ENCODE measurements around the gene PLCL1.
A peak's percentile ranks its signal among the peaks of the same experiment; 100 is the strongest.

The PLCL1 gene

GRCh38 chr2:197950724-197951123 lies 146.3 kb downstream of the PLCL1 start:
- H3K9me3 Mint-ChIP-seq, result no peaks in the 10 kb centered on the region
- ATAC-seq (replicated peaks) (no peak), DNase-seq (no peak)
- H3K4me3 Mint-ChIP-seq, result no peak overlapping the region
- H3K27me3 Mint-ChIP-seq, result no peaks in the 10 kb centered on the region
- no peaks in the 10 kb centered on the region for H3K4me1 Mint-ChIP-seq (ENCODE audit: low read depth in 2 of 2)
- H3K27ac Mint-ChIP-seq, result no peak overlapping the region
- no peaks in the 10 kb centered on the region for H3K36me3 Mint-ChIP-seq (ENCODE audit: insufficient read depth)

DNA sequence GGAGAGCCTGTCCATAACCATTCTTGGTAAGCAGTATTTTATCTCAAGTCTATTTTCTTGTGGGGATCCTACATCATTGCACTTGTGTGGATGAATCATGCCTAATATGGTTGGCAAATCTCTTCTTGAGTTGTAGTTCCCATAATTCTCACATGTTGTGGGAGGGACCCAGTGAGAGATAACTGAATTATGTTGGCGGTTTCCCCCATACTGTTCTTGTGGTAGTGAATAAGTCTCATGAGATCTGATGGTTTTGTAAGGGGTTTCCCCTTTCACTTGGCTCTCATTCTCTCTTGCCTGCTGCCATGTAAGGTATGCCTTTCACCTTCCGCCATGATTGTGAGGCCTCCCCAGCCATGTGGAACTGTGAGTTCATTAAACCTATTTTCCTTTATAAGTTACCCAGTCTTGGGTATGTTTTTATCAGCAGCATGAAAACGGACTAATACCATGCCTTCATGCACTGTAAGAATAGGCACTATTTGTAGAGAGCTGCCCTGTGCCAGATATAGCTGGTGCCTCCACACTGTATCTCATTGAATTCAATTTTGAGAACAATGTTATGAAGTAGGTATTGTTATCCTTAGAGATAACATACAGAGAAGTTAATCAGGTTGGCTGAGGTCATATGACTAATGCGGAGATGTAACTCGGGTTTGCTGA lies 148.3 kb downstream of the PLCL1 start:
- Mint-ChIP-seq H3K27me3 (no peaks in the 10 kb centered on the region), H3K4me3 (no peak overlapping the region), H3K27ac (no peak overlapping the region), H3K9me3 (no peaks in the 10 kb centered on the region), H3K4me1 (ENCODE audit: low read depth in 2 of 2) (no peaks in the 10 kb centered on the region), H3K36me3 (ENCODE audit: insufficient read depth) (no peaks in the 10 kb centered on the region)
- ATAC-seq (replicated peaks), result no peak
- no peak for DNase-seq

DNA sequence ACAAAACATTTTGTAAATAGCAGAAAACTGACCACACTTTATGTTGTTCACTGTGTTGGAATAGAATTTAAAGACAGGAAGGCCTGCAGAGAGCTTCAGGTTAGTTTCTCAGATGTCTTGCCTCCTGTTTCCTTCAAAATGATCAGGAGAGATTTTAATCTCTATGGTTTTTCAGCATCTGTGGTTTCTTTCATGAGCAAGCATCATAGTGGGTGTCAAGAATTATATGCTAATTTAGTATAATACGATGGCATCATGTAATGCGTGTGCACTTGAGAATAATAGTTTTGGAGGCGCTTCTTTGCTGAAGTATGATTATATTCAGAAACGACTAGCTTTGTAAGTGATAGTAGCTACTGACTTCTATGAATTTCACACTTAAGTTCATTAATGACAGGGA lies 149.9 kb downstream of the PLCL1 start:
- no peaks in the 10 kb centered on the region for H3K27me3 Mint-ChIP-seq
- no peak overlapping the region for H3K27ac Mint-ChIP-seq
- H3K4me1 Mint-ChIP-seq (ENCODE audit: low read depth in 2 of 2), result no peaks in the 10 kb centered on the region
- no peak overlapping the region for H3K4me3 Mint-ChIP-seq
- DNase-seq (no peak), ATAC-seq (replicated peaks) (peak; percentile 19)
- H3K9me3 Mint-ChIP-seq, result no peaks in the 10 kb centered on the region
- H3K36me3 Mint-ChIP-seq (ENCODE audit: insufficient read depth), result no peaks in the 10 kb centered on the region

DNA sequence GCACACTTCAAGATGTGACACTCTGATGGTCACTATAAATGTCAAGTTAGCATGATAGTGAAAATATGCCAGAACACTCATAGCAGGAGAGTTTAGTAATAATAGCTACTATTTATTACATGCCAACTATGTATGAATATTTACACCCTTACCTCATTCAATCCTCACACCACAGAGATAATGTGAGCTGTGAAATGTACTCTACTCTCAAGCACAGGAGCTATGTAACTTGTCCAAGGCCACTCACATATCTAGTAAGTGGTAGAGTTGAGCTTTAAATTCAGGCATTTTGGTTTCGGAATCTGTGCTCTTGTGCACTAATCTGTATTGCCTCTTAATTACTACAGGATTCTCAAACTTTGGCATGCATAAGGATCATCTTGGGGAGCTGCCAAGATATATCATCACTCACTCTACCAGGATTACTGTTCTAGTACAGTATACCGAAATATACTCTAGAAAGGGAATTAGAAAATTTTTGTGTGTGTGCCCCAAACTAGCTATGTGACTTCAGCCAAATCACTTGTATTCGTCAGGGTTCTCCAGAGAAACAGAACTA lies 154.3 kb downstream of the PLCL1 start:
- H3K27me3 Mint-ChIP-seq, result no peaks in the 10 kb centered on the region
- no peaks in the 10 kb centered on the region for H3K36me3 Mint-ChIP-seq (ENCODE audit: insufficient read depth)
- peaks cover 0 to under 1% of the 10 kb centered on the region in 2 donors for H3K9me3 Mint-ChIP-seq
- no peak overlapping the region for H3K4me3 Mint-ChIP-seq
- no peak for DNase-seq
- no peaks in the 10 kb centered on the region for H3K4me1 Mint-ChIP-seq (ENCODE audit: low read depth in 2 of 2)
- ATAC-seq (replicated peaks), result no peak
- no peak overlapping the region for H3K27ac Mint-ChIP-seq

DNA sequence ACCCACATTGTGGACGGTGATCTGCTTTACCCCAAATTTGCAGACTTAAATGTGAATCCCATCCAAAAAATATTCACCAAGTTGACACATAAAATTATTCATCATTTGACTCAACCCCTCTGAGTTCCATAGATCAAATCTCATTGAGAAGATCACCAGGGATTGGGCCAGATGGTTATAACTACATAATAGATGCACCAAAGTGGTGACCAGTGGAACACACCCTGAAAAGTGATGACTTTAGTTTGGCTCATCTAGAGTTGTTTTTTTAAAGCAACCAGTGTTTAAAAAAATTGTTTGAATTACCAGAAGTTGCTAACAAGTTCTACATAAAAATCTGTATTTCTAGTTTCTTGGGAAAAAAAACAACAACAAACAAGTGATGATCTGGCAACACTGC lies 155.0 kb downstream of the PLCL1 start:
- Mint-ChIP-seq H3K36me3 (ENCODE audit: insufficient read depth) (no peaks in the 10 kb centered on the region), H3K4me1 (ENCODE audit: low read depth in 2 of 2) (no peaks in the 10 kb centered on the region), H3K27ac (no peak overlapping the region), H3K9me3 (peaks cover 0 to 4% of the 10 kb centered on the region in 2 donors), H3K27me3 (no peaks in the 10 kb centered on the region), H3K4me3 (no peak overlapping the region)
- ATAC-seq (replicated peaks) (no peak), DNase-seq (no peak)

GRCh38 chr2:197960786-197961185 lies 156.4 kb downstream of the PLCL1 start:
- no peaks in the 10 kb centered on the region for H3K27me3 Mint-ChIP-seq
- DNase-seq (no peak), ATAC-seq (replicated peaks) (no peak)
- H3K4me3 Mint-ChIP-seq, result no peak overlapping the region
- H3K36me3 Mint-ChIP-seq (ENCODE audit: insufficient read depth), result no peaks in the 10 kb centered on the region
- no peaks in the 10 kb centered on the region for H3K4me1 Mint-ChIP-seq (ENCODE audit: low read depth in 2 of 2)
- peaks cover 0 to 4% of the 10 kb centered on the region in 2 donors for H3K9me3 Mint-ChIP-seq
- no peak overlapping the region for H3K27ac Mint-ChIP-seq

DNA sequence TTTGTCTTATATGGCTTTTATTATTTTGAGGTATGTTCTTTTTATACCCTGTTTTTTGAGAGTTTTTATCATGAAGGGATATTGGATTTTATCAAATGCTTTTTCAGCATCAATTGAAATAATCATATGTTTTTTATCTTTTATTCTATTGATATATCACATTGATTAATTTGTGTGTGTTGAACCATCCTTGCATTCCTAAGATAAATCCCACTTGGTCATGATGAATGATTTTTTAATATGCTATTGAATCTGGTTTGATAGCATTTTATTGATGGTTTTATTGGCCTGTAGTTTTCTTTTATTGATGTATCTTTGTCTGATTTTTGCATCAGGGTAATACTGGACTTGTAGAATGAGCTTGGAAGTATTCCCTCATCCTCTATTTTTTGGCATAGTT lies 160.3 kb downstream of the PLCL1 start:
- Mint-ChIP-seq H3K27me3 (no peaks in the 10 kb centered on the region), H3K4me1 (ENCODE audit: low read depth in 2 of 2) (no peaks in the 10 kb centered on the region), H3K27ac (no peak overlapping the region), H3K9me3 (peaks cover 0 to 4% of the 10 kb centered on the region in 2 donors), H3K4me3 (no peak overlapping the region), H3K36me3 (ENCODE audit: insufficient read depth) (no peaks in the 10 kb centered on the region)
- DNase-seq, result no peak
- no peak for ATAC-seq (replicated peaks)

GRCh38 chr2:197965756-197966155 lies 161.4 kb downstream of the PLCL1 start:
- H3K4me1 Mint-ChIP-seq (ENCODE audit: low read depth in 2 of 2), result no peaks in the 10 kb centered on the region
- DNase-seq (no peak), ATAC-seq (replicated peaks) (no peak)
- no peak overlapping the region for H3K27ac Mint-ChIP-seq
- no peaks in the 10 kb centered on the region for H3K27me3 Mint-ChIP-seq
- no peaks in the 10 kb centered on the region for H3K36me3 Mint-ChIP-seq (ENCODE audit: insufficient read depth)
- H3K9me3 Mint-ChIP-seq, result peaks cover 0 to 4% of the 10 kb centered on the region in 2 donors
- no peak overlapping the region for H3K4me3 Mint-ChIP-seq

DNA sequence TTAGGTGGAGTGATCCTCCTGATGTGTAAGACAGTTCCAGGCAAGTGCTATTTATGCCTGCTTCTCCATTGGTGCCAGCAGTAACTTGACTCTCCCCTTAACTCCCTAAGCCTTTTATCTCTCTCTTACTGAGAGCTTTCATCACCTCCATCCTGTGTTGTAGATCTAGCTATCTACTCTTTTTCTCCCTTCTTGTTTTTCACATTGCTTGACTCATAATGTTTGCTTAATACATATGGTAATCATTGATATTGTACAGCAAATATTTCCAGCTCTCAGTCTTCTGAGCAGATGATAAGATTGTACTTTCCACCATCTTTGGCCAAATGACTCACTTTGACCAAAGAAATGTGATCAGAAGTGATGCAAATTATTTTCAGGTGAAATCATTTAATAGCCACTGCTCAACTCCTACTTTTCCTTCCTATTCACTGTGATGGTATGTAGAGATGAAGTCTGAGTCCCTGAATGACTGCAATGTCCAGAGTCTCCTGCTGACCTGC lies 165.0 kb downstream of the PLCL1 start:
- no peaks in the 10 kb centered on the region for H3K4me1 Mint-ChIP-seq (ENCODE audit: low read depth in 2 of 2)
- no peaks in the 10 kb centered on the region for H3K27me3 Mint-ChIP-seq
- H3K4me3 Mint-ChIP-seq, result no peak overlapping the region
- no peaks in the 10 kb centered on the region for H3K36me3 Mint-ChIP-seq (ENCODE audit: insufficient read depth)
- H3K27ac Mint-ChIP-seq, result no peak overlapping the region
- DNase-seq (no peak), ATAC-seq (replicated peaks) (no peak)
- H3K9me3 Mint-ChIP-seq, result peaks cover 0 to 2% of the 10 kb centered on the region in 2 donors

DNA sequence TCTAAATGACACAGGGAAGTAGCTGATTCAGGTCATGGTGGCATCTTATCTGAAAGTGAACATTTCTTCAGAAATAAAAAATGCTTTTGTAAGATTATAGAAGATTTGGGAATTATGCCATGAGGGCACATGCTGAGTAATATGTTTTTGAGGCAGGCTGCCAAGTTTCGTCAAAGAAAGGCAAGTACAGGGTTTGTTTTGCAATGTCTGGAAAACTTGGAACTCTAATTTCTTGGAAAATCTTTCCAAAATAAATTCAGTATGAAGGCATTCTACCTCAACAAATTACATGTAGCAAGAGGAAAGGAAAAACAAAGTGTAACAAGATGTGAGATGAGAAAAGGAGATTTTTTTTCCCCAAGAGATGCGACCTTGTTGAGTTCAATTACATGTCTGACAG lies 167.7 kb downstream of the PLCL1 start:
- Mint-ChIP-seq H3K4me3 (no peak overlapping the region), H3K27me3 (no peaks in the 10 kb centered on the region), H3K4me1 (ENCODE audit: low read depth in 2 of 2) (no peaks in the 10 kb centered on the region), H3K36me3 (ENCODE audit: insufficient read depth) (no peaks in the 10 kb centered on the region), H3K27ac (no peak overlapping the region), H3K9me3 (peaks cover 0 to 2% of the 10 kb centered on the region in 2 donors)
- DNase-seq, result no peak
- ATAC-seq (replicated peaks), result no peak

DNA sequence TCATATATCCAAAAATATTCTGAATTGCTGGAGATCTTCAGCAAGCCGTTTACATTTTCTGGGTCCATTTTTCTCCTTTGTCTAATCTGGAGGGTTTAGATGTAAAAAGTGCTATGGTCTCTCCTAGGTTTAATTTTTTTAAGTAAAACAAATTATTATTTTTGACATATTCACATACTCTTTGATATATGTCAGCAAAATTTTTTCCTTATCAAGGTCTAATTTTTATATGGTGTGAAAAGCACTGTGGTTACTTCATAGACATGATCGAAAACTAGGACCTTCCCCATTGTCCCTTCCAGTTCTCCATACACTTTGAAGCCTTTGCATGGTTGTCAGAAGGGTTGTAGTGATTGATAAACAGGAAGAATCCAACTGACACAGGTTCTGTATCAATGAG lies 168.2 kb downstream of the PLCL1 start:
- no peaks in the 10 kb centered on the region for H3K4me1 Mint-ChIP-seq (ENCODE audit: low read depth in 2 of 2)
- H3K27ac Mint-ChIP-seq, result no peak overlapping the region
- no peaks in the 10 kb centered on the region for H3K36me3 Mint-ChIP-seq (ENCODE audit: insufficient read depth)
- DNase-seq (no peak), ATAC-seq (replicated peaks) (no peak)
- H3K9me3 Mint-ChIP-seq, result peaks cover 0 to 2% of the 10 kb centered on the region in 2 donors
- no peaks in the 10 kb centered on the region for H3K27me3 Mint-ChIP-seq
- no peak overlapping the region for H3K4me3 Mint-ChIP-seq

GRCh38 chr2:197973772-197974171 lies 169.4 kb downstream of the PLCL1 start:
- no peaks in the 10 kb centered on the region for H3K36me3 Mint-ChIP-seq (ENCODE audit: insufficient read depth)
- no peak overlapping the region for H3K27ac Mint-ChIP-seq
- DNase-seq, result no peak
- H3K27me3 Mint-ChIP-seq, result no peaks in the 10 kb centered on the region
- H3K4me3 Mint-ChIP-seq, result no peak overlapping the region
- peaks cover 0 to 2% of the 10 kb centered on the region in 2 donors for H3K9me3 Mint-ChIP-seq
- ATAC-seq (replicated peaks), result no peak
- no peaks in the 10 kb centered on the region for H3K4me1 Mint-ChIP-seq (ENCODE audit: low read depth in 2 of 2)

- Mint-ChIP-seq H3K4me1 (ENCODE audit: low read depth in 2 of 2) (peaks cover 0 to 3% of the 10 kb centered on the region in 2 donors), H3K27ac (no peak overlapping the region), H3K36me3 (ENCODE audit: insufficient read depth) (no peaks in the 10 kb centered on the region), H3K9me3 (peaks cover 0 to 2% of the 10 kb centered on the region in 2 donors), H3K27me3 (no peaks in the 10 kb centered on the region), H3K4me3 (no peak overlapping the region)
- DNase-seq, result no peak
- no peak for ATAC-seq (replicated peaks)
Measured at GRCh38 chr2:197975931-197976519, 171.6 kb downstream of the PLCL1 start.

GRCh38 chr2:197978971-197979370 lies 174.6 kb downstream of the PLCL1 start:
- Mint-ChIP-seq H3K27me3 (no peaks in the 10 kb centered on the region), H3K27ac (no peak overlapping the region), H3K36me3 (ENCODE audit: insufficient read depth) (no peaks in the 10 kb centered on the region), H3K4me3 (no peak overlapping the region), H3K9me3 (no peaks in the 10 kb centered on the region), H3K4me1 (ENCODE audit: low read depth in 2 of 2) (peaks cover 0 to 3% of the 10 kb centered on the region in 2 donors)
- DNase-seq (no peak), ATAC-seq (replicated peaks) (no peak)

Measured in effector memory CD8-positive, alpha-beta T cell (primary cell).